ENCODE results near the gene DPYSL5.

Gene DPYSL5

DNA sequence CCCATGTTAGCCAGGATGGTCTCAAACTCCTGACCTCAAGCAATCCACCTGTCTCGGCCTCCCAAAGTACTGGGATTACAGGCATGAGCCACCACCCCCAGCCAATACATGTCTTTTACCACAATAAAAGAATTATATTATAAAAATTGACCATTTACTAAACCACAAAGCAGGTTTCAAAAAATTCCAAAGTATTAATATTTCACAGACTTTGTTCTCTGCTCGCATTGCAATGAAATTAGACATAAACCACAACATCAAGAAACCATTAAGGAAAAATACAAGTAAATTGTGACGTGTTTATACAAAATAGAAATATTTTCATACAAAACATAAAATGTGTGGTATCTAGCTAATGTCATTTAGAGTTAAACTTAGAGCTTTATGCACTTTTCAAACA, 109.1 kb downstream of the DPYSL5 start:
- DNase-seq (ENCODE audit: low read depth) = no peak
- no peak overlapping the region for H3K4me3 ChIP-seq (ENCODE audit: low read depth, low read length)
- TF ChIP-seq, protein P1, sequence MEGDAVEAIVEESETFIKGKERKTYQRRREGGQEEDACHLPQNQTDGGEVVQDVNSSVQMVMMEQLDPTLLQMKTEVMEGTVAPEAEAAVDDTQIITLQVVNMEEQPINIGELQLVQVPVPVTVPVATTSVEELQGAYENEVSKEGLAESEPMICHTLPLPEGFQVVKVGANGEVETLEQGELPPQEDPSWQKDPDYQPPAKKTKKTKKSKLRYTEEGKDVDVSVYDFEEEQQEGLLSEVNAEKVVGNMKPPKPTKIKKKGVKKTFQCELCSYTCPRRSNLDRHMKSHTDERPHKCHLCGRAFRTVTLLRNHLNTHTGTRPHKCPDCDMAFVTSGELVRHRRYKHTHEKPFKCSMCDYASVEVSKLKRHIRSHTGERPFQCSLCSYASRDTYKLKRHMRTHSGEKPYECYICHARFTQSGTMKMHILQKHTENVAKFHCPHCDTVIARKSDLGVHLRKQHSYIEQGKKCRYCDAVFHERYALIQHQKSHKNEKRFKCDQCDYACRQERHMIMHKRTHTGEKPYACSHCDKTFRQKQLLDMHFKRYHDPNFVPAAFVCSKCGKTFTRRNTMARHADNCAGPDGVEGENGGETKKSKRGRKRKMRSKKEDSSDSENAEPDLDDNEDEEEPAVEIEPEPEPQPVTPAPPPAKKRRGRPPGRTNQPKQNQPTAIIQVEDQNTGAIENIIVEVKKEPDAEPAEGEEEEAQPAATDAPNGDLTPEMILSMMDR (IDR thresholded peaks at IDR 0.05; ENCODE audit: control insufficient read depth, extremely low read depth, insufficient read depth) = no peak

DNA sequence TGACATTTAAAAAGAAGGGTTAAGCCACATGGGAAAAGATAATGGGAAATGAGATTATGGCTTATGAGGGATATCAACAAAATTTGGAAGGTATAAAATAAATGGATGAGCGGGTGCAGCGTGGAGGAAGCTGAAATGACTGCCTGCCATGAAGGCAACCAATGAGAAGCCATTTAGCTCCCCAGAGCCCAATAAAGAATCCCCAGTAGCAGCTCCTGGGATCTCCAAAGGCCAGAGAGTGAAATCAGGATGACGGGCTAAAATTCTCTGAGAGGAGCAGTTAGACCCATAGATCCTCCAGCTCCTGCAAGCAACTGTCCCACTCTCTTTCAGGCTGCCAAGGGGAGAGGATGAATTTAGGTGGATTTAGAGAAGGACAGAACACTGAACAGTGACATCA, 109.6 kb downstream of the DPYSL5 start:
- no peak overlapping the region for H3K4me3 ChIP-seq (ENCODE audit: low read depth, low read length)
- DNase-seq (ENCODE audit: low read depth) = no peak
- TF ChIP-seq, protein P1 (IDR thresholded peaks at IDR 0.05; ENCODE audit: control insufficient read depth, extremely low read depth, insufficient read depth) = no peak

DNA sequence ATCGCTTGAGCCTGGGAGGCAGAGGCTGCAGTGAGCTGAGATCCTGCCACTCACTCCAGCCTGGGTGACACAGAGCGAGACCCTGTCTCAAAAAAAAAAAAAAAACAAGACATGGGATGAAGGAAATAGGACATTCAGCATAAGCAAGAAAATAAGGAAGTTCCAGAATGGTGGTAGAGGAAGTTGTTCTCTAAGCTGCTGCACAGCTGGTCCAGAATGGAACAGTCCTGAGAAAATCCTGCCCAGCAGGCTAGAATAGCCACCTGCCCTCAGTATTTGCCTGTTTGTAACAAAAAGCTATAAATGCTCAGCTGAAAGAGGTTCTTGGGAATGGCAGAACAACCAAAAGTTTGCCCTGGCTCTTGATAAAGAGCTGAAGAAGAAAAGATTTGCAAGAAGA, 111.4 kb downstream of the DPYSL5 start:
- H3K4me3 ChIP-seq (ENCODE audit: low read depth, low read length) = no peak overlapping the region
- TF ChIP-seq, protein P1 (IDR thresholded peaks at IDR 0.05; ENCODE audit: control insufficient read depth, extremely low read depth, insufficient read depth) = no peak
- no peak for DNase-seq (ENCODE audit: low read depth)

DNA sequence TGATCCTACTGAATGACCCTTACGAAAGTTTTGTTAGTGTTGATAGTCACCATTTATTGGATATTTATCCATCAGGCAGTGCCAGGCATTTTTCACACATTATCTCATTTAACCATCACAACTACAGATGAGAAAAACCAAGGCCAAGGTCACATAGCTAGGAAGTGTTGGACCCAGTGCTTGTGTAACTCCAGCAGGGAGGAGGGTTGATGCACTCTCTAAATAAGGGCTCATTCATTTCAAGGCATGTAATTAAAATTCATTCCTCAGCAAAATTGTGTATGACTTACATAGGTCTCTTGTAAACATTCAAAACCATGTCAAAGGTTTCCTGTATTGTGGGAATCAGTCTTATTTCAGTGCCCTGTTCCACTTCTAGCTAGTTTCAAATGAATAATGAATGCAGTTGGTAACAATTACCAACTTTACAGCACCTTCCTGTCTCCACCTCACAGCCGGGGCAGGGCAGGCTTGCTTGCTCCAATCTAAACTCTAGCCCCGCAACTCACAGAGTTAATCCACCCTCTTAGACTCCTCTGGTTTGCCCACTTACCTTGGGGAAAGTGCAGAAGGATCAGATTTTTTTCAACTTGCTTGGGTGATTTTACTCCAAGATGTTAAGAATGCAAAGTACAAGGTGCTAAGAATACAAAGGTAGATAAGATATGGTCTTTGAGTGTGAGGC, 116.7 kb downstream of the DPYSL5 start:
- TF ChIP-seq, protein P1 (IDR thresholded peaks at IDR 0.05; ENCODE audit: control insufficient read depth, extremely low read depth, insufficient read depth) = no peak
- no peak overlapping the region for H3K4me3 ChIP-seq (ENCODE audit: low read depth, low read length)
- no peak for DNase-seq (ENCODE audit: low read depth)

DNA sequence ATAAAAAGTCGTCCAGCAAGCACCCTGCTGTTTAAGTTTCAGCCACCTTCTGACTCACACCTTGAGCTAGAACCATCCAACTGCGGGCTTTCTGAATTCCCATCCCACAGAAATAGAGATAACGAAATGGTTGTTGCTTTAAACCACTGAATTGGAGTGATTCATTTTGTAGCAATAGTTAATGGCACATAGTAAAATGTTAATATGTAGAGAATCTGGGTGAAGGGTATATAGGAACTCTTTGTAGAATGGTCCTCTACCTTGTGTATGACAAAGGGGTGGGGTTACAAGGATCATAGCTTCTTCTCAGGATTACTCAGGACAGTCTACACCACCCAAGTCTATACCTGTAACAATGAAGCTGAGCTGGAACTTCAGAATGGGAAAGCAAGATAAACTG, 120.1 kb downstream of the DPYSL5 start:
- DNase-seq (ENCODE audit: low read depth) = no peak
- TF ChIP-seq, protein P1 (IDR thresholded peaks at IDR 0.05; ENCODE audit: control insufficient read depth, extremely low read depth, insufficient read depth) = no peak
- no peak overlapping the region for H3K4me3 ChIP-seq (ENCODE audit: low read depth, low read length)

DNA sequence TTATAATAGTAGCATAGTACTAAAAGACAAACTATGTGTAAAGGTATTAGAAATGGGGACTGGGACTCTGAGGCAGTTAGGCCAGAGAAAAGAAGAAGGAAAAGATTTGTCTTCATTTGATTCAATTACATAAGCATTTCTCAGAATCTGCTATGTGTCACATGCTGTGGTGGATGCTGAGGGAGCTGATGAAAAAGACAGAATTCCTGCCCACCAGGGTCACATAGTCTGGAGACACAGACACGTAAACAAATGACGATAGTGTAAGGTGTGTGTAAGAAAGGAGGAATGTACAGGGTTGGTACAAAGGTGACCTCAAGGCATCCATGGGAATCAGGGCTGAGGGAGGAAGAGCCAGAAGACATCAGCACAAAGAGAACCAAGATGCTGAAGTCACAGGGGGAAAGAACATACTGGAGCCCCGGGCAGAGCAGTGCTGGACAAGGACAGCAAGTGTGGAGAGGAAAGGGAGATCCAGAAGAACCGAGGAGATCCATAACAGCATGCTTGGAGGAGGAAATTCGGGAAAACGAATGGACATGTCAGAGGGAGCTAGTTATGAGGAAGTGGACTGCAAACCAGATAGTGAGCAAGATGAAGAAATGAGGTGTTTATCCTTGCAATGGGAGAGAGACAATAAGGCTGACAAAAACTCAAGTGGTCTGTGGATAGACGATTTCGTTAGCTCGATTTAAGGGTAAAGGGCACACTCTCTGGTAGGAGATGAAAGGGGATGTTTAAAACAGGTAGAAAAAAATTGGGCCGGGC, 121.3 kb downstream of the DPYSL5 start:
- no peak for DNase-seq (ENCODE audit: low read depth)
- no peak overlapping the region for H3K4me3 ChIP-seq (ENCODE audit: low read depth, low read length)
- TF ChIP-seq, protein P1 (IDR thresholded peaks at IDR 0.05; ENCODE audit: control insufficient read depth, extremely low read depth, insufficient read depth) = no peak

Measured in LNCaP clone FGC (cell line).